OCI-LY7 (cell line): Measurements from ENCODE around the gene ZNF23.

Source experiments
- CTCF ChIP-seq: fragments of 200-600 bp; sonication (generic); conservative IDR thresholded peaks from 2 replicates; pipeline ENCODE4 v1.5.1; 2014; ENCODE audit warnings: mild to moderate bottlenecking, antibody characterized with exemption, low read length, moderate library complexity, mixed read lengths
- EZH2phosphoT487 ChIP-seq: fragments of 200-600 bp; sonication (generic); IDR thresholded peaks from 2 replicates; pipeline ENCODE4 v1.6.1; 2018; ENCODE audit warnings: low read depth, borderline replicate concordance, mild to moderate bottlenecking, mixed run types, antibody characterized with exemption, low read length, moderate library complexity, mixed read lengths

DNA sequence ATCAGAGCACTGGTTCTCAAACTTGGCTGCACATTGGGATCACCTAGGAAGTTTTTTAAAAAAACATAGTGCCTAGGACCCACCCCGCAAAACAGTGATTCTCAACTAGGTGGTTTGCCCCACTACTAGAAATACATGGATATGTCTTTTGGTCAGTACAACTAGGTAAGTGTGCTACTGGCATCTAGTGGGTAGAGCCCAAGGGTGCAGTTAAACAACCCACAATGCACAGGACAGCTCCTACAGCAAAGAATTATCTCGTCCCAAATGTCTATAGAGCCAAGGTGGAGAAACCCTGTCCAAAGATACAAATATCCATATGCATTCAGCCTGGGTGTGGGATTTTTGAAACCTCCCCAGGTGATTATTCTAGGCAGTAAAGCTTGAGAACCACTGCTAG, 38.9 kb upstream of the ZNF23 start:
- TF ChIP-seq CTCF (no peak), EZH2phosphoT487 (no peak)
